ENCODE results near the gene SLC27A3. TPM values are rescaled to one million over a fixed set of nuclear protein-coding genes. Genes with fewer than 3 reads are reported as not detected.
"Not testable (repeated sequence)": the region's sequence is repeated elsewhere in the genome, so short reads cannot be mapped to it uniquely, and the experiment has no call there.

SLC27A3 gene
- total RNA-seq, 2 experiments from 2014 or later = 2.7 to 4.3 TPM

GRCh38 chr1:153746174-153746573 lies 29.0 kb upstream of the SLC27A3 start:
- Mint-ChIP-seq H3K27ac (no peak overlapping the region), H3K36me3 (ENCODE audit: low read depth) (peaks cover 35% of the 10 kb centered on the region), H3K4me1 (ENCODE audit: low read depth) (peaks cover 19% of the 10 kb centered on the region), H3K27me3 (ENCODE audit: low read depth) (no peaks in the 10 kb centered on the region), H3K9me3 (no peaks in the 10 kb centered on the region), H3K4me3 (no peak overlapping the region)
- CTCF ChIA-PET = no interaction called here
- intact Hi-C loops (cut with micrococcal nuclease) = no loop called here
- no peak for DNase-seq

GRCh38 chr1:153748903-153749302 lies 26.3 kb upstream of the SLC27A3 start:
- no peak overlapping the region for H3K27ac Mint-ChIP-seq
- no peak for DNase-seq
- H3K9me3 Mint-ChIP-seq = no peaks in the 10 kb centered on the region
- CTCF ChIA-PET = interaction anchor here (0.6 to 6.3 kb wide), 7 partner anchors 10 to 397 kb away, joined by 3 to 52 read pairs (median 4); partner anchors contain the start of gene NPR1
- H3K27me3 Mint-ChIP-seq (ENCODE audit: low read depth) = no peaks in the 10 kb centered on the region
- H3K36me3 Mint-ChIP-seq (ENCODE audit: low read depth) = peaks cover 31% of the 10 kb centered on the region
- H3K4me3 Mint-ChIP-seq = no peak overlapping the region
- H3K4me1 Mint-ChIP-seq (ENCODE audit: low read depth) = peaks cover 2% of the 10 kb centered on the region
- intact Hi-C loops (cut with micrococcal nuclease) = loop anchor here (1.0 kb wide), 5 partner anchors 26 to 238 kb away; partner anchors contain the start of genes RAB13 and SLC27A3

DNA sequence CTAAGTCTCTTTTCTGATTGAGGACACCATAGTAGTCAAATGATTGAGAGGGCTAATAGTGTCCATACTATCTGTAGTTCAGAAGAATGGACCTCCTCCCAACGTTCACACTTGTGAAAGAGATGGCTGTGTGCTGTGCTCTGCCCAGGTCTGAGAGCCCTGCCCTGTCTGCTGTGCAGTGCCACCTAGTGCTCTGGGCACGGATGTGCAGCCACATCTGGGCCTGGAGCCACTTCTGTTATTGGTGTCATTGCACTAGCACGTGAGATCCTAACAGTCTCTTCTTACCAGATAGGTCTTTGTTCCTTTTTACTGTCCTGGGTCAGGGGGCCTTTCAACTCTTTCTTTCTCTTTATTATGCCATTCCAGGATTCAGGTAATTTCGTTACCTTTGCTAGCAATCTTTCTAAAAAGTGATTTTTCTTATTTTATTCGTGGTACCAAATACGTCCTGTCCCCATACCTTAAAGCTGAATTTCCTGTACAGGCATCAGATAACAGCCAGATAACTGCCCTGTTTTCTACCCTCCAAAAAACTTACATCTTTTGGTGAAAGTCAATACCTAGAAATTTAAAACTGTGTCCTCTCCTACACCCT lies 25.7 kb upstream of the SLC27A3 start:
- no peak overlapping the region for H3K27ac Mint-ChIP-seq
- peaks cover 34% of the 10 kb centered on the region for H3K36me3 Mint-ChIP-seq (ENCODE audit: low read depth)
- peak; percentile 90 for DNase-seq
- H3K4me3 Mint-ChIP-seq = no peak overlapping the region
- H3K9me3 Mint-ChIP-seq = no peaks in the 10 kb centered on the region
- intact Hi-C loops (cut with micrococcal nuclease) = loop anchor here (1.0 kb wide), 5 partner anchors 26 to 238 kb away; partner anchors contain the start of genes RAB13 and SLC27A3
- no peaks in the 10 kb centered on the region for H3K27me3 Mint-ChIP-seq (ENCODE audit: low read depth)
- H3K4me1 Mint-ChIP-seq (ENCODE audit: low read depth) = peaks cover 2% of the 10 kb centered on the region
- CTCF ChIA-PET = interaction anchor here (0.7 to 6.3 kb wide), 6 partner anchors 10 to 397 kb away, joined by 3 to 52 read pairs (median 4); partner anchors contain the start of gene NPR1

- Mint-ChIP-seq H3K4me3 (no peak overlapping the region), H3K27ac (no peak overlapping the region), H3K9me3 (no peaks in the 10 kb centered on the region), H3K36me3 (ENCODE audit: low read depth) (peaks cover 36% of the 10 kb centered on the region), H3K4me1 (ENCODE audit: low read depth) (peaks cover 2% of the 10 kb centered on the region), H3K27me3 (ENCODE audit: low read depth) (no peaks in the 10 kb centered on the region)
- intact Hi-C loops (cut with micrococcal nuclease) = no loop called here
- DNase-seq = no peak
- CTCF ChIA-PET = interaction anchor here (0.7 to 6.3 kb wide), 7 partner anchors 9 to 131 kb away, joined by 3 to 52 read pairs (median 3); partner anchors contain the start of gene NPR1
Observed at GRCh38 chr1:153750026-153750995, 24.9 kb upstream of the SLC27A3 start.

DNA sequence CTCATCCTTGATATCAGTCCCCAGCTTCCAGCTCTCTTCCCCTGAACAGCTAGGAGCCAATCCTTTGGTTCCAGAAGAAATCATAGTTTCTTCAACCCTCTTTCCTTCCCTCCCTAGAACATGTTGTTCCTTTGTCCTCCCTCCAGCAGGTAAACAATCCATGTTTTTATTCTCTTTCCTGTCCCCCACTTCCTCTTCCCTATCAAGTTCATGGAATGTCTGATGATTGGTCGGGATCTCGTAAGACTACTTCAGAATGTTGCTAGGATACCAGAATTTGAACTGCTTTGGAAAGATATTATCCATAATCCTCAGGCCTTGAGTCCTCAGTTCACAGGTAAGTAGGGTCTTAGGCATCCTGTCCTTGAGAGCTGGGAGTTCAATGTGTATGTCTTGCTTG lies 23.1 kb upstream of the SLC27A3 start:
- H3K27me3 Mint-ChIP-seq (ENCODE audit: low read depth) = no peaks in the 10 kb centered on the region
- H3K4me3 Mint-ChIP-seq = no peak overlapping the region
- DNase-seq = no peak
- peaks cover 36% of the 10 kb centered on the region for H3K36me3 Mint-ChIP-seq (ENCODE audit: low read depth)
- CTCF ChIA-PET = interaction anchor here (0.6 to 6.3 kb wide), 2 partner anchors 9 to 74 kb away, joined by 4 to 52 read pairs; partner anchors contain the start of gene NPR1
- intact Hi-C loops (cut with micrococcal nuclease) = no loop called here
- no peaks in the 10 kb centered on the region for H3K9me3 Mint-ChIP-seq
- H3K27ac Mint-ChIP-seq = no peak overlapping the region
- peaks cover 2% of the 10 kb centered on the region for H3K4me1 Mint-ChIP-seq (ENCODE audit: low read depth)

DNA sequence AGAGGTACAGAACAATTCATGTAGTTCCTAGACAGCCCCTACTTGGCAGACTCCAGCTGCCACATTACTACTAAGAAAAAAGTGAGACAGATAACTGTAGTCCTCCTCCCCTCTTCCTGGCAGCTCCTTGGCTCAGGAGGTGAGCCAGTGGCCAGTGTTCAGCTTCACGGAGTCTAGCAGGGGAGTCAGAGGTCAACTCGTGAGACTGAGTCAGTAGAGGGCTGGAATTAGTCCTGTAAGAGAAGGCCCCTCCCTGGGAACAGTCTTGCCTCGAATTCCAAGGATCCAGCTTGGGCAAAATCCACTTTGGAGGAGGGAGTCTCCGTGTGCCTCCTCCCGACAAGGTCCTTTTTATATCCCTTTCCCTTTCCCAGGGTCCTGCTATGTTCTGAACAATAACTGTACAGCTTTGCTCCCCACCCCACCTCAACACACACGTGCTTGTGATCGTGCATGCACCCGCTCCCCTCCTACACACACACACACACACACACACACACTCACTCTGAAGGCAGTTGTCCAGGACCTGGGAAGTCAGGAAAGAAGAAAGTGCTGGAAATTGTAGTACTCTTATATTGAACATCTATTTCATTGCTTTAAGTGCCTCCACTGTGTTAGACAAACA lies 22.5 kb upstream of the SLC27A3 start:
- H3K27ac Mint-ChIP-seq = no peak overlapping the region
- H3K4me3 Mint-ChIP-seq = no peak overlapping the region
- DNase-seq = no peak
- intact Hi-C loops (cut with micrococcal nuclease) = no loop called here
- no peaks in the 10 kb centered on the region for H3K9me3 Mint-ChIP-seq
- H3K36me3 Mint-ChIP-seq (ENCODE audit: low read depth) = peaks cover 37% of the 10 kb centered on the region
- CTCF ChIA-PET = interaction anchor here (0.6 to 6.3 kb wide), 2 partner anchors 49 to 75 kb away, joined by 3 to 52 read pairs; partner anchors contain the start of gene NPR1
- H3K4me1 Mint-ChIP-seq (ENCODE audit: low read depth) = peaks cover 2% of the 10 kb centered on the region
- H3K27me3 Mint-ChIP-seq (ENCODE audit: low read depth) = no peaks in the 10 kb centered on the region

- Mint-ChIP-seq H3K4me3 (no peak overlapping the region), H3K27ac (no peak overlapping the region), H3K9me3 (no peaks in the 10 kb centered on the region), H3K4me1 (ENCODE audit: low read depth) (peaks cover 2% of the 10 kb centered on the region), H3K36me3 (ENCODE audit: low read depth) (peaks cover 34% of the 10 kb centered on the region), H3K27me3 (ENCODE audit: low read depth) (no peaks in the 10 kb centered on the region)
- no peak for DNase-seq
- CTCF ChIA-PET = interaction anchor here (0.6 to 0.8 kb wide), 2 partner anchors 77 to 137 kb away, joined by 3 to 4 read pairs; no protein-coding TSS in a partner anchor
- intact Hi-C loops (cut with micrococcal nuclease) = no loop called here
Observed at GRCh38 chr1:153754266-153754665, 20.9 kb upstream of the SLC27A3 start.

DNA sequence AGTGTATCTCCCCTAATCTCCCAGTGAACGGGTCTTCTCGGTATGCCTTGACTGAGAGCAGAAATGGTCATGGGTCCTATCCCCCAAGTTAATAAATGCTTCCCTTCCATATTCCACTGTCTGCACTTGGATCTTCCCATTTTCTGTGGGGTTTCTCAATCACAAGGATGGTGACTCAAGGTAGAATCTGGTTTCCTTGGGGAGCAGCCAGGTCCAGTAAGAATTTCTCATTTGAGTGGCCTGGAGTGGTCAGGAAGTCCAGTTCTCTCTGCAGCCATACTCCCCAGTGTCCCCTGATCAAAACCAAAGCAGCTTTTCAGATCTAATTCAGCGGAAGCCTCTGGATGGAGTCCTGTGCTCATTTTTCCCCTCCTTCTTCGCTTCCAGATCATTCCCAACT lies 14.8 kb upstream of the SLC27A3 start:
- H3K4me1 Mint-ChIP-seq (ENCODE audit: low read depth) = no peaks in the 10 kb centered on the region
- intact Hi-C loops (cut with micrococcal nuclease) = no loop called here
- H3K9me3 Mint-ChIP-seq = no peaks in the 10 kb centered on the region
- H3K27me3 Mint-ChIP-seq (ENCODE audit: low read depth) = no peaks in the 10 kb centered on the region
- H3K4me3 Mint-ChIP-seq = no peak overlapping the region
- CTCF ChIA-PET = interaction anchor here (1.1 kb wide), 1 partner anchor 11 kb away, joined by 3 read pairs; no protein-coding TSS in a partner anchor
- DNase-seq = no peak
- H3K27ac Mint-ChIP-seq = no peak overlapping the region
- H3K36me3 Mint-ChIP-seq (ENCODE audit: low read depth) = peaks cover 16% of the 10 kb centered on the region

GRCh38 chr1:153763365-153764225 lies 11.6 kb upstream of the SLC27A3 start:
- intact Hi-C loops (cut with micrococcal nuclease) = no loop called here
- H3K36me3 Mint-ChIP-seq (ENCODE audit: low read depth) = peaks cover 24% of the 10 kb centered on the region
- DNase-seq = no peak
- H3K4me1 Mint-ChIP-seq (ENCODE audit: low read depth) = no peaks in the 10 kb centered on the region
- no peaks in the 10 kb centered on the region for H3K27me3 Mint-ChIP-seq (ENCODE audit: low read depth)
- no peak overlapping the region for H3K4me3 Mint-ChIP-seq
- no peaks in the 10 kb centered on the region for H3K9me3 Mint-ChIP-seq
- CTCF ChIA-PET = interaction anchor here (0.9 to 1.6 kb wide), 2 partner anchors 14 to 15 kb away, joined by 4 to 5 read pairs; no protein-coding TSS in a partner anchor
- no peak overlapping the region for H3K27ac Mint-ChIP-seq

GRCh38 chr1:153764310-153764709 lies 10.9 kb upstream of the SLC27A3 start:
- H3K4me1 Mint-ChIP-seq (ENCODE audit: low read depth) = no peaks in the 10 kb centered on the region
- H3K36me3 Mint-ChIP-seq (ENCODE audit: low read depth) = peaks cover 24% of the 10 kb centered on the region
- intact Hi-C loops (cut with micrococcal nuclease) = no loop called here
- H3K27ac Mint-ChIP-seq = no peak overlapping the region
- CTCF ChIA-PET = interaction anchor here (0.9 to 1.6 kb wide), 2 partner anchors 15 to 16 kb away, joined by 4 to 5 read pairs; no protein-coding TSS in a partner anchor
- H3K27me3 Mint-ChIP-seq (ENCODE audit: low read depth) = no peaks in the 10 kb centered on the region
- H3K4me3 Mint-ChIP-seq = no peak overlapping the region
- H3K9me3 Mint-ChIP-seq = no peaks in the 10 kb centered on the region
- no peak for DNase-seq

- H3K27me3 Mint-ChIP-seq (ENCODE audit: low read depth); H3K4me1 Mint-ChIP-seq (ENCODE audit: low read depth); H3K4me3 Mint-ChIP-seq; H3K9me3 Mint-ChIP-seq; H3K27ac Mint-ChIP-seq; DNase-seq; intact Hi-C loops (cut with micrococcal nuclease): not testable (repeated sequence)
- peaks cover 21% of the 10 kb centered on the region for H3K36me3 Mint-ChIP-seq (ENCODE audit: low read depth)
- CTCF ChIA-PET = interaction anchor here (1.0 to 1.9 kb wide), 2 partner anchors 89 to 91 kb away, joined by 3 to 4 read pairs; partner anchors contain the start of gene NPR1
Observed at GRCh38 chr1:153766663-153767062, 8.5 kb upstream of the SLC27A3 start.
